Upper lobe of left lung (tissue), 4 donors: ENCODE results near the gene NUP160.

ENCODE experiments used
- CTCF ChIP-seq, 6 experiments: fragments of 450-650 bp in 4 of 6; fragments of 200-600 bp in 2 of 6; sonication (generic) in 2 of 6; IDR thresholded peaks; one replicate each; pipeline ENCODE4 v1.5.1; 2016 to 2019; ENCODE audit warnings: antibody characterized with exemption in 6 of 6
- EP300 ChIP-seq, 4 donors: sonication (generic); formaldehyde crosslinking; IDR thresholded peaks; one replicate each; pipeline ENCODE4 v1.5.1; 2017; ENCODE audit warnings: antibody characterized with exemption in 4 of 4, control low read depth in 2 of 4
- POLR2A ChIP-seq, 4 donors: fragments of 450-650 bp; IDR thresholded peaks; one replicate each; pipeline ENCODE4 v1.5.1; 2016 to 2017; ENCODE audit warnings: antibody characterized with exemption in 4 of 4, mild to moderate bottlenecking in 2 of 4
- POLR2AphosphoS5 ChIP-seq, 2 donors: sonication (generic); formaldehyde crosslinking; IDR thresholded peaks; one replicate each; pipeline ENCODE4 v1.5.1; 2017; ENCODE audit warnings: antibody characterized with exemption in 2 of 2

- no peak for TF ChIP-seq POLR2A (IDR thresholded peaks at IDR 0.05)
- no peak for TF ChIP-seq CTCF (IDR thresholded peaks at IDR 0.05)
- no peak for TF ChIP-seq POLR2AphosphoS5 (IDR thresholded peaks at IDR 0.05)
- TF ChIP-seq EP300 (IDR thresholded peaks at IDR 0.05), result no peak
Observed at GRCh38 chr11:47881145-47881544, 33.0 kb upstream of the NUP160 start.
